GM18505 (cell line): ENCODE data around the gene ELMO1.

Experiments
- ATAC-seq: cut with Tn5 transposase; IDR thresholded peaks from one replicate; pipeline ENCODE4 v1.9.1; 2021; ENCODE audit not compliant: unreplicated experiment
- POLR2A ChIP-seq: IDR thresholded peaks from 4 replicates; pipeline ENCODE4 v1.6.1; 2011; ENCODE audit warnings: borderline replicate concordance; ENCODE audit not compliant: insufficient read depth, insufficient read length; ENCODE audit errors: extremely low read depth

Gene ELMO1

DNA sequence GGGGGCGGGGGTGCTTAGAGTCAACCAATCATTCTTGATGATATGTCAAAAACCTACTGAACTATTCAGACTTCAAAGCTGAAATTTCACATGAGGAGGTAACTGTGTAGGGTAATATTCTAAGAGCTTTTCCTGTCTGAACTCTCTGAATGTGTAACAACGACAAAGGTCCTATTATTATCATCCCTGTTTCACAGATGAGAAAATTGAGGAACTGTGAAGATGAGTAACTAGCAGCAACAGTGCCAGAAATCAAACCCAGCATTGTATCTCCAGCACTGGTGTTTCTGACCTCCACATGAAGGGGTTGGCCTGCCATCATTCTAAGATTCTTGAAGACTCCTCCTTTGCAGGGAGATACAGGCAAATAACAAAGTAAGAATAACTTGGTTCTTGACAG, 429.7 kb downstream of the ELMO1 start:
- no peak for TF ChIP-seq POLR2A
- ATAC-seq, result no peak

DNA sequence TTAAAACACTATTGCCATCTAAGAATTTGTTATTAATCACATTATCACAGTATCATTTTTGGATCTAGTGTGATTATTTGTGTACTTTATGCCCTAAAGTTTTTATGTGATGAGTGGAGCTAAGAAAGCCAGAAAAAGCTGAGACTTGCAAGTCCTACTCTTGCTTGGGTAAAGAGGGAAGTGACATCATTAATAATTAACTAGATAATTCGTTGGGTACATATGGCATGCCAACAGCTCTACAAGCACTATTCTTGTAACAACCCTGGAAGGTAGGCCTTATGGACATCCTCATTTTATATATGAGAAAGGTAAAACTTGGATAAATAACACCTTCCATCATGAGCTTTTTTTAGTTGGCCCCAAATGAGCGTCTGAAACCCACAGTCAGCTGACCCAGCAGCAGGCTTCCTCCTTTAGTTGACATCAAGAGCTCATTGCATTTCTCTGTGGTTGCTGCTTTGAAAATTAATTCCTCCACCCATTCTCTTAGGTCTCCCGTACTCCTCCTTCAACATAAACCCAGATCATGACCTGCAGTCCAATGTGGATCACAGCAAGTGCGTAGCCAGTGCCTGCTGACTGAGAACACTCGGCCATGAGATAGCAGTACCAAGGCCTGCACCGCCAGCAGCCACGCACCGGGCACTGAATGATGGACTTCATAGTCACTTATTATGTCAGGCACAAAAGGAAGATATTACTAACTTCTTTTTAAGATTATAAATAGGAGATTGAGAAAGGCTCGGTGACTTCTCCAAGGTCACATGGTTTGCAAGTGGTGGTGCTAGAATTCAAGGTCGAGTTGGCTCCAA, 432.4 kb downstream of the ELMO1 start:
- no peak for TF ChIP-seq POLR2A
- no peak for ATAC-seq

DNA sequence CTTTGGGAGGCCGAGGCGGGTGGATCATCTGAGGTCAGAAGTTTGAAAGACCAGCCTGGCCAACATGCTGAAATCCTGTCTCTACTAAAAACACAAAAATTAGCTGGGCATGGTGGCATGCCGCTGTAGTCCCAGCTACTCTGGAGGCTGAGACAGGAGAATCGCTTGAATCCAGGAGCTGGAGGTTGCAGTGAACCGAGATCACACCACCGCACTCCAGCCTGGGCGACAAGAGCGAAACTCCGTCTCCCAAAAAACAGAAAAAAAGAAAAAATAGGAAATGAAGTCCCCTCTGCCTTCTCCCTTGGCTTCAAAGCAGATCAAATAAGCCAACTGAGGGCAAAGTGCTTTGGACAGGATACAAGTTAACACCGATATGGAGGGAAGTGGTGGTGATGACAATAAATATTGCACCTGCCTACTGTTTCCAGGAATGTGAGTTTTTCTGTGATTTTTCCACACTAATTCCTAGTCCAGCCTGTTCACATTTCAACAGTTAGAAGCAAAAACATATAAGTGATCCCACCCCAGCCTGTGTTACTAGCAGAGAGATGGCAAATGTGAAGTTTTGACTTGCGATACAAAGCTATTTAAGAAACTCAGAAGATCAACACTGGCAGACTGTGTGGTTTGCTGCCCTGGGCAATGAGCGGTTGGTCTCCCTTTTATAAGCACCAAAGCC, 433.2 kb downstream of the ELMO1 start:
- ATAC-seq, result no peak
- no peak for TF ChIP-seq POLR2A

- ATAC-seq, result no peak
Measured at GRCh38 chr7:37013771-37014170, 434.9 kb downstream of the ELMO1 start.

GRCh38 chr7:37011151-37011890, 437.3 kb downstream of the ELMO1 start:
- no peak for ATAC-seq
- TF ChIP-seq POLR2A, result no peak

More at GRCh38 chr7:37013771-37014170, 434.9 kb downstream of the ELMO1 start:
- no peak for TF ChIP-seq POLR2A

GRCh38 chr7:37009125-37009675, 439.5 kb downstream of the ELMO1 start:
- no peak for TF ChIP-seq POLR2A
- ATAC-seq, result no peak

- no peak for TF ChIP-seq POLR2A
- no peak for ATAC-seq
Measured at GRCh38 chr7:37007691-37008090, 441.0 kb downstream of the ELMO1 start.

DNA sequence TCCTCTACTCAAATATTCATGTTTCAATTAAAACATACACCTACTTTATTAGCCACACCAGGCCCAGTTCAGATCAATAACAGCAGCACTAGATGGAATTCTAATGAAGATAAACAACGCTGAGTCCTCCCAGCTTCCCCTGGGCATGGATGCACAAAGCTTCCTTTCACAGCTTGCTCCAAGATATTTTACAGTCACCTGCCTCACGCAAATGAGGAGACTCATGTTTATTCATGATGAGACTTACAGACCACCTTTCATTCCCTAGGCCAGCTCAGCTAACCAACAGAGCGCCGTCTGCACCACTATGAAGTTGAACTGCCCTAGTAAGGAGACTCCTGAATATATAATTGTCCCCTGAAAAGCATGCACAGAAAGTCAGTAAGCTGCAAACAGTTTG, 441.4 kb downstream of the ELMO1 start:
- no peak for TF ChIP-seq POLR2A
- no peak for ATAC-seq

DNA sequence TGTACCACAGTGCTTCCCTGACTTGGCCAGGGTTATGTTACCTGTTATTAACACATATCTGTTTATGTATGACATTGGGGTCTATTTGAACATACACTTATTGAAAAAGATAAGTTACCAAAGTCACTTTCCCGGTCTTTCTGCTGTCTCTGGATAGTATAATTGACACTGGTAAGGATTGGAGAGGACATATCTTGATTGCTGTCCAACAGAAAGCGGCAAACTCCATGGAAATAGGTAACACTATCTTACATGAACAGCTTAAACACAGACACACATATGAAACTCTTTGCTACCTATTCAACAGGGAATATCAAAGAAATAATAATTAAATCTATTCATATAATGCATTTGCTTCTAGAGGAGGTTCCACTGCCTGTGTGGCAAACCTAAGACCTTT, 441.9 kb downstream of the ELMO1 start:
- no peak for TF ChIP-seq POLR2A
- ATAC-seq, result no peak

DNA sequence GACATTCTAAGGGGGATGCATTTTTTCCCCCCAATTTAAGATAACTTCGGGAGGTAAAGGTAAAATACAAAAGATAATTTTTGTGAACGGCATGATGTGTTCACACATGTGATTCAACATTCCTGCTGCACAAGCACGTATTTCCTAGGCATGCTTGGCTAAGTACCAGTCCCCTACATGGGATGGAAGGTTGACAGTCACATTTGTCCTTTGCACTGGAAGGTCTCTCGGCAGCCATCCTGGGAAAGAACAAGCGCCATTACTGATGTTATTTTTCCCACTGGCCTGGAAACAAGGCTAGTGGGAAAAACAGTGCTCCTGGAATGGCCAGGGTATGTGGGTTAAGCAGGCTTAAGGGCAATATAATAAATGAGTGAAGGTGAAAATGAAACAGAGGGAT, 448.2 kb downstream of the ELMO1 start:
- no peak for ATAC-seq
- no peak for TF ChIP-seq POLR2A

GRCh38 chr7:36999626-37000485, 448.8 kb downstream of the ELMO1 start:
- no peak for ATAC-seq
- TF ChIP-seq POLR2A, result no peak

DNA sequence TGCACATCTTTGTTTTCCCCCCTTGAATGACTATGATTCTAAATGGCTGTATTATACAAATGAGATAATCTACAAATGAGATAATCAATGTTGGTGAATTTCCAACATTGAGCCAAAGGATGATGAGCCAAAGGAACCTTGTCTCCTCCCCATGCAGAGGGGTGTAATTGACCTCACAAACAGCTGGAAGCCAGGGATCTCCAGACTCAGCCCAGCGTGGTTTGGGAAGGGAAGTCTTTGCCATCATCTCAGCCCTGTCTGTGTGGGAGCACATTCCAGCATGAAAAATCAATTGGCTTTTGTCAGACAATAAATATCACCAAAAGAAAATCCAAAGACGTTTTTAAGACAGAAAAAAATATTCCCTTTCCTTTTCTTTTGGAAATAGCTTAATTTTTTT, 452.9 kb downstream of the ELMO1 start:
- no peak for ATAC-seq
- TF ChIP-seq POLR2A, result no peak

GRCh38 chr7:36994456-36995112, 454.1 kb downstream of the ELMO1 start:
- no peak for ATAC-seq
- TF ChIP-seq POLR2A, result no peak
